ENCODE results near the gene SLC7A4. TPM values are rescaled to one million over a fixed set of nuclear protein-coding genes. Genes with fewer than 3 reads are reported as not detected.

SLC7A4 gene
- total and polyA plus RNA-seq, 2 of the 8 experiments (the other 6 are each of a cell fraction or from before 2014, with no cell fraction given): 0.92 TPM; not detected in 1

DNA sequence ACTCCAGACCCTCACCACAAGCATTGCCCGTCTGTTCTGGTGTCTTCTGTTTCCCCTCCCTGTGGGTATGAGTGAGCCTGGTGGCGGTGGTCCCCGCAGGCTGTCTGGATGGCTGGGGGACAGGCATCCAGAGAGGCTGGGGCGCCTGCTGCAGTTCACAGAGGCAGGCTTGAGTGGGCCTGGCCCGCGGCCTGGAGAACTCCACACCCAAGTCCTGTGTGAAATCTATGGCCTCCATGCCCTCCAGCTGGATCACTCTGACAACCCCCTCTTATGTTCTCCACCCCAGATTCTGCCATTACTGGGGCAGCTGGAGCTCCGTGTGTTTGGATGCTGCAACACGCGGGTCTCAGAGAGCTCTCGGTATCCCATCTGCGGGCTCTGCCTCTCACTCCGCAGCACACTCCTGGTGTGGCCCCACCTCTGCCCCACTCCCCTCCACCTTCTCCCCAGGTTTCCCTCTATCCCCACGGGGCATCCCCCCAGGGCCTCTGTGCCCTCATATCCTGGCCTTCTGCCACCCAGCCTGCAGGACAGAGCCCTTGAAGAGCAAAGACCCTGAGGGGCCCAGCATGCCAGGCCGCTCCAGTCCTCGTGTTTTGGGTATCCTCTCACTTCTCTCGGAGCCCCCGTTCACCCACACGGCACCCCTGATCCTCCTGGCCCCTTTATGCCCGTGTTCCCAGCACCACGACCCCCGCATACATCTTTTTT is 44.7 kb upstream of the SLC7A4 start:
- TF ChIP-seq JUN (IDR thresholded peaks at IDR 0.05; ENCODE audit: low read depth, low read length) (no peak), POU5F1 (IDR thresholded peaks at IDR 0.05; ENCODE audit: low read depth, low read length) (no peak), RAD21 (IDR thresholded peaks at IDR 0.05 in 1 of 2, conservative IDR thresholded peaks at IDR 0.05 in 1 of 2; ENCODE audit: low read depth in 2 of 2, low read length in 2 of 2) (no peak), RNF2 (IDR thresholded peaks at IDR 0.05; ENCODE audit: borderline replicate concordance, low read depth, low read length, missing control alignments, poor library complexity, severe bottlenecking) (no peak), KDM4A (IDR thresholded peaks at IDR 0.05; ENCODE audit: low read depth, low read length, severe bottlenecking) (no peak), CEBPB (IDR thresholded peaks at IDR 0.05; ENCODE audit: low read depth, low read length) (no peak), MAX (IDR thresholded peaks at IDR 0.05) (no peak)
- no peak overlapping the region for H2BK5ac ChIP-seq (ENCODE audit: low read depth, low read length)
- no peak overlapping the region for H3K56ac ChIP-seq (replicated peaks; ENCODE audit: insufficient read length, low read depth, low read length)
- H3K9ac ChIP-seq (replicated peaks in 1 of 4; ENCODE audit: extremely low read depth in 1 of 4, low read depth in 3 of 4, low read length in 3 of 4): no peak overlapping the region
- no peaks in the 10 kb centered on the region for H3K36me3 ChIP-seq (ENCODE audit: control insufficient read depth in 2 of 4, insufficient read depth in 4 of 4, low read length in 3 of 4)
- H3K27me3 ChIP-seq (replicated peaks in 1 of 4; ENCODE audit: control insufficient read depth in 3 of 4, extremely low read depth in 1 of 4, insufficient read depth in 3 of 4, low read length in 3 of 4): no peaks in the 10 kb centered on the region
- H3K4ac ChIP-seq (replicated peaks; ENCODE audit: insufficient read length, low read depth, low read length): no peak overlapping the region
- 94% methylated on average over 19 of the region's 21 CpGs; no CpG with 5 or more reads in 1 of the 2 experiments for WGBS, 2 experiments (ENCODE audit: extremely low coverage in 1 of 2, insufficient coverage in 1 of 2, insufficient read length in 1 of 2, insufficient replicate concordance in 2 of 2, low coverage in 1 of 2, low lambda C conversion rate in 2 of 2, missing lambda C conversion rate in 1 of 2)
- H3K4me2 ChIP-seq (ENCODE audit: insufficient read depth in 1 of 2, low read depth in 2 of 2, low read length in 2 of 2): no peak overlapping the region
- no peak overlapping the region for H2BK12ac ChIP-seq (ENCODE audit: low read depth, low read length)
- H3K27ac ChIP-seq (ENCODE audit: low read depth, low read length): no peak overlapping the region
- no peaks in the 10 kb centered on the region for H4K20me1 ChIP-seq (replicated peaks in 1 of 2; ENCODE audit: control insufficient read depth in 1 of 2, insufficient read depth in 2 of 2, low read length in 2 of 2)
- no peak overlapping the region for H4K5ac ChIP-seq (ENCODE audit: insufficient read length, low read depth, low read length)
- FAIRE-seq (no peak), DNase-seq (ENCODE audit: low read depth in 1 of 2, low spot score in 2 of 2) (no peak)
- H4K91ac ChIP-seq (replicated peaks; ENCODE audit: insufficient read length, low read length): no peak overlapping the region
- no peak overlapping the region for H3K18ac ChIP-seq (ENCODE audit: extremely low read depth, low read length)
- H3K9me3 ChIP-seq (ENCODE audit: insufficient read depth in 2 of 2, low read depth in 1 of 2, low read length in 1 of 2): no peaks in the 10 kb centered on the region
- no peak overlapping the region for H2BK20ac ChIP-seq (ENCODE audit: low read length)
- H2BK120ac ChIP-seq (replicated peaks; ENCODE audit: low read depth, low read length): no peak overlapping the region
- H2AK5ac ChIP-seq (ENCODE audit: low read depth, low read length): no peak overlapping the region
- H2AFZ ChIP-seq (ENCODE audit: low read length): no peak overlapping the region
- no peak overlapping the region for H3K4me3 ChIP-seq (ENCODE audit: extremely low read depth in 1 of 4, insufficient read depth in 2 of 4, low read depth in 3 of 4, low read length in 4 of 4)
- ChIA-PET CTCF (ENCODE audit: partially characterized antibody) (no interaction called here), POLR2A (ENCODE audit: partially characterized antibody) (no interaction called here)
- H3K14ac ChIP-seq (ENCODE audit: insufficient read length): no peak overlapping the region
- no peak overlapping the region for H2BK15ac ChIP-seq (ENCODE audit: low read length)
- no peaks in the 10 kb centered on the region for H3K79me2 ChIP-seq (ENCODE audit: control insufficient read depth in 1 of 2, insufficient read depth in 2 of 2, low read length in 2 of 2)
- no peaks in the 10 kb centered on the region for H3K79me1 ChIP-seq (ENCODE audit: low read depth, low read length)
- H3K4me1 ChIP-seq (replicated peaks in 1 of 4; ENCODE audit: control insufficient read depth in 3 of 4, insufficient read depth in 4 of 4, low read length in 3 of 4): no peaks in the 10 kb centered on the region; a peak in 1 of 7 replicates
- H3K23ac ChIP-seq (ENCODE audit: insufficient read length): no peak overlapping the region
- H4K8ac ChIP-seq (ENCODE audit: extremely low read depth, insufficient read depth, low read length): no peak overlapping the region
- H3K23me2 ChIP-seq (ENCODE audit: low read depth, low read length): no peaks in the 10 kb centered on the region

All from H1 (cell line).